ENCODE data around the gene B3GNT5.

B3GNT5 gene

GRCh38 chr3:183287301-183287971 is 34.4 kb downstream of the B3GNT5 start:
- DNase-seq (ENCODE audit: low read depth in 1 of 2, low spot score in 1 of 2): no peak
- H3K27me3 ChIP-seq (ENCODE audit: insufficient read depth, poor library complexity, severe bottlenecking): no peaks in the 10 kb centered on the region
- no peak overlapping the region for H3K27ac ChIP-seq (replicated peaks)
- TF ChIP-seq POLR2AphosphoS5 (IDR thresholded peaks at IDR 0.05; ENCODE audit: low read depth) (no peak), GABPA (IDR thresholded peaks at IDR 0.05; ENCODE audit: low read depth) (no peak), SPI1 (IDR thresholded peaks at IDR 0.05; ENCODE audit: borderline replicate concordance, low read depth) (no peak), REST (IDR thresholded peaks at IDR 0.05; ENCODE audit: insufficient replicate concordance, low read depth) (no peak), CTCF (IDR thresholded peaks at IDR 0.05; ENCODE audit: insufficient read depth, low read length) (no peak)
- no peak overlapping the region for H3K4me3 ChIP-seq (replicated peaks; ENCODE audit: insufficient read depth, low read length)

GRCh38 chr3:183288117-183288516 is 35.1 kb downstream of the B3GNT5 start:
- H3K27ac ChIP-seq (replicated peaks): no peak overlapping the region
- H3K27me3 ChIP-seq (ENCODE audit: insufficient read depth, poor library complexity, severe bottlenecking): no peaks in the 10 kb centered on the region
- TF ChIP-seq CTCF (IDR thresholded peaks at IDR 0.05; ENCODE audit: insufficient read depth, low read length) (no peak), SPI1 (IDR thresholded peaks at IDR 0.05; ENCODE audit: borderline replicate concordance, low read depth) (no peak), REST (IDR thresholded peaks at IDR 0.05; ENCODE audit: insufficient replicate concordance, low read depth) (no peak), GABPA (IDR thresholded peaks at IDR 0.05; ENCODE audit: low read depth) (no peak), POLR2AphosphoS5 (IDR thresholded peaks at IDR 0.05; ENCODE audit: low read depth) (no peak)
- DNase-seq (ENCODE audit: low read depth in 1 of 2, low spot score in 1 of 2): no peak
- H3K4me3 ChIP-seq (replicated peaks; ENCODE audit: insufficient read depth, low read length): no peak overlapping the region

GRCh38 chr3:183290216-183290615 is 37.2 kb downstream of the B3GNT5 start:
- H3K27ac ChIP-seq (replicated peaks): no peak overlapping the region
- DNase-seq (ENCODE audit: low read depth in 1 of 2, low spot score in 1 of 2): no peak
- no peak overlapping the region for H3K4me3 ChIP-seq (replicated peaks; ENCODE audit: insufficient read depth, low read length)
- TF ChIP-seq GABPA (IDR thresholded peaks at IDR 0.05; ENCODE audit: low read depth) (no peak), REST (IDR thresholded peaks at IDR 0.05; ENCODE audit: insufficient replicate concordance, low read depth) (no peak), POLR2AphosphoS5 (IDR thresholded peaks at IDR 0.05; ENCODE audit: low read depth) (no peak), CTCF (IDR thresholded peaks at IDR 0.05; ENCODE audit: insufficient read depth, low read length) (no peak), SPI1 (IDR thresholded peaks at IDR 0.05; ENCODE audit: borderline replicate concordance, low read depth) (no peak)
- no peaks in the 10 kb centered on the region for H3K27me3 ChIP-seq (ENCODE audit: insufficient read depth, poor library complexity, severe bottlenecking)

All from HL-60 (cell line).